Activated naive CD4-positive, alpha-beta T cell treated with anti-CD3 and anti-CD28 coated beads, Interleukin-2, amount 50 U/mL, for 16 hours (primary cell): ENCODE results near the gene PA2G4.
A peak's percentile ranks its signal among the peaks of the same experiment; 100 is the strongest.

Experiments
- DNase-seq: peaks from one replicate; pipeline ENCODE4 v3.0.0-alpha.2; 2020

Gene PA2G4

DNA sequence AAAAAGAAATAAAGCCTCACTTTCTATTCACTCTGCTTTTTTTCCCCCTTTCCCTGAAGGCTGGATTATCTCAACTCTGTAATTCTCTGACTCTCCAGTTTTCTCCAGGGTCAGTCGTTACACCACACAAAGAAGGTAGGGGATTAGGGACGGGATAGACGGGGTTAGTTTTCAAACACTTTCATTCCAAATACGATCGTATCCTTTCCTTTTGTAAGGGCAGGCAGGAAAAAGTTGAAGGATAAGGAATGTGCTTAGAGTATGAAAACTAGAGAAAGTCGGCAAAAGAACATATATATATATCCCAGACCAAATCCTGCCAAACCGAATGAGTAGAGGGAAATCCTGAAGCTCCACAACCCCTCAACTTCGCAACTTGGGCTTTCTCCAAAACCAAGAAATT is 23.1 kb downstream of the PA2G4 start:
- DNase-seq = no peak

DNA sequence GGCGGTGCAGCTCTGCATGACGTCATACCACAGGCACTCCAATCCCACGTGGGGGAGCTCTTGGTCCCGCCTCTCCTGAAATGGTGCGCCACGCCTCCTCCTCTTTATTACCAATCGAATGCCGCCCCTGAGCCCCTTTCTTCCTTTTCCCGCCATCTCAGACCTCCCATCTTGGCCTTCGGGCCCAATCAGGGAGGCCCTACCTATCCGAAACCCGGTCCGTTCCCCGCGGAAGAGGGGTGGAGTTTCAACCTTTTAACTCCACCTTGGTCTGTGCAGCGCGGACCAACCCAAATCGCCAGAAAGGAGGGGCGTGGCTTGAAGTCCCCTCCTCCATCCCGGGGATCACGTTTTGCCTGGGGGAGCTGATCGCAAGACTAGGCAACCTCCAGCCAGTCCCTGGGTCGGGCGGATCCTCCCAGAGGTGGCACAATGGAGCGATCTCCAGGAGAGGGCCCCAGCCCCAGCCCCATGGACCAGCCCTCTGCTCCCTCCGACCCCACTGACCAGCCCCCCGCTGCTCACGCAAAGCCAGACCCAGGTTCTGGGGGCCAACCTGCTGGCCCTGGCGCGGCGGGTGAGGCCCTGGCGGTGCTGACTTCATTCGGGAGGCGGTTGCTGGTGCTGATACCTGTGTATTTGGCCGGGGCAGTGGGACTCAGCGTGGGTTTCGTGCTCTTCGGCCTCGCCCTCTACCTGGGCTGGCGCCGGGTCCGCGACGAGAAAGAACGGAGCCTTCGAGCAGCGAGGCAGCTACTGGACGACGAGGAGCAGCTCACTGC is 23.7 kb downstream of the PA2G4 start, which contains the start of gene ESYT1:
ESYT1 (plus strand) TSS at position 380 of the 782 bp plus-strand sequence; CDS start at position 433, 53 bp downstream.
- peak; percentile 96 for DNase-seq

DNA sequence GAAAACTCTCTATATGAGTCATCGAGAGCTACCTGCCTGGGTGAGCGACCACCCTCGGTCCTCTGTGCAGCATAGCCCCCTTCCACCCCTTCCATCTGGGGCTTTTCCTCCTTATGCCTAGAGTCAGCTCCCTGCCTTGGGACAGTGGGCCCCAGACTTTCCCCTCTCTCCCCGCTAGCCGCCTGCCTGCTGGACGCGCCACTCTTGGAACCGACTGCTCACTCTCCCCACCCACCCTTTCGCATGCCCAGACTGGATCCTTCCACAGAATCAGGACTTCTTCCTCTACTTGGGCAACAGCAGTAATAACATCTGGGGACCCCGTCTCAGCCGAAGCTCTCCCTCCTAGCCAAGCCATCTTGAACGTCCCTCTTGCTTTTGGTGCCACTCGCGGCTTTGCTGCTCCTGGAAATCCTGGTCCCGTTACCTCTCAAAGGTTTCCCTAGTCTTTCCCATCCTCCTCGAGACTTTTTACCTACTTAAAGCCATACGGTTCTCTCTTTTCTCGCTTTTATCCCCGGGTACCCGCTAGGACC is 24.4 kb downstream of the PA2G4 start:
- no peak for DNase-seq

DNA sequence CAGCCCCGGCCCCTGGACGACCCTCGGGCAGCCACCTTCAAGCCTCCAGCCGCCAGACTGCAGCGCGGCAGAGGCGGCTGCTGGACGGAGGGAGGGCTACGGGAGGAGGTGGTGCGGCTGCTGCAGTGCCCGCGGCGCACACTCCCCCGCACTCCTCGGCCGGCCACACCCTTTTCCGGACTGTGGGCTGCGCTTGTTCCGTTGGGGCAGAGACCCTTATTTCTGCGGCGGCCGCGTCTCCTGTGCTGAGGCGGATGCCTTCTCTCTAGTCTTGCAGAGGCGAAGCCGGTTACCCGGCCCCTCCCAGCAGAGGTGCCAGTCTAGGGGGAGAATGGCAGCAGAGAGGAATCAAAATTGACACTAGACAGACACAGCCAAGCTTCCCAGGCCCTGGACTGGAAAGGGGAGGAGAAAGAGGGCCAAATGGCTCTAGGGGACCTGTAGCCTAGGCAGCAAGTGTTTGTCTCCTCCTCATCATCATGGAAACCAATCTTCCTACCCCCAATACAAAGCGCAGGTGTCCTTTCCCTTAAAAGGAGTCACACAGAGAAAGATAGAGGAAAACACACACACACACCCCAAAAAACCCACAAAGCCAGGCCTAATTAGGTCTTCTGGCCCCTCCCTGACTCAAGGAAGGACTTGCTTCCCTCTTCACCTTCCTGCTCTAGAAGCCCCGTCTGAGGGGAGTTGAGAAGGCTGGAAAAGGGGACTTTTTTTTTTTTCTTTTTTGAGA is 25.0 kb downstream of the PA2G4 start:
- DNase-seq = peak; percentile 61

DNA sequence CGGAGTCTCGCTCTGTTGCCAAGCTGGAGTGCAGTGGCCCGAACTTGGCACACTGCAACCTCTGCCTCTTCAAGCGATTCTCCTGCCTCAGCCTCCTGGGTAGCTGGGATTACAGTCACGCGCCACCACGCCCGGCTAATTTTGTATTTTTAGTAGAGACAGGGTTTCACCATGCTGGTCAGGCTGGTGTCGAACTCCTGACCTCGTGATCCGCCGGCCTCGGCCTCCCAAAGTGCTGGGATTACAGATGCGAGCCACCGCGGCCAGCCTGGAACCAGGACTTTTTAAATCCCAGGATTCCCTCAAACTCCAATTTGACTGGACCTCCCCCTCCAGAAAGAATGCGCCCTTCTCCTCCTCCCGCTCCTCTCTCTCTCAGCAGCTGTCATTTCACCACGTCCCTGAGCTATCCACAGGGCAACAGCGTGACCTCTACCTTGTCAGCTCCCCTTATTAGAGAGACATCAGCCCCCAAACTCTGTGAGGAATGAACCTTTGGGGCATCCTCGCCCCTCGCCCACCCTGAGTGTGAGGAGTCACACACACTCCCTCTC is 25.7 kb downstream of the PA2G4 start:
- no peak for DNase-seq

DNA sequence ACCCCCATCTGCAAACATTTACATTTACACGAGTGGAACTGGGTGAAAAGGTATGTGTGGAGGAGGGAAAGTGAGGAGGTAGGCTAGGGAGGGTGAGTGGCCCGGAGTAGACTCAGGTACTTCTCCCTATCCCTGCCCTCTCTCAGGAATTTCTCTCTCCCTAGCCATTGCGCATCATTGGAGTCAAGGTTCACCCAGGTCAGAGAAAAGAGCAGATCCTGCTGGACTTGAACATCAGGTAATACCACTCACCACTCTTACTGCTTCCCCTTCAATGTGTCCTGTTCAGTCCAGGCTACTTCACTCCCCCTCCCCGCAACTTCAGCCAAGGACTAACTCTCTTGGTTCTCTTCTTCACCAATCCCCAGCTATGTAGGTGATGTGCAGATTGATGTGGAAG is 26.5 kb downstream of the PA2G4 start:
- DNase-seq = no peak

DNA sequence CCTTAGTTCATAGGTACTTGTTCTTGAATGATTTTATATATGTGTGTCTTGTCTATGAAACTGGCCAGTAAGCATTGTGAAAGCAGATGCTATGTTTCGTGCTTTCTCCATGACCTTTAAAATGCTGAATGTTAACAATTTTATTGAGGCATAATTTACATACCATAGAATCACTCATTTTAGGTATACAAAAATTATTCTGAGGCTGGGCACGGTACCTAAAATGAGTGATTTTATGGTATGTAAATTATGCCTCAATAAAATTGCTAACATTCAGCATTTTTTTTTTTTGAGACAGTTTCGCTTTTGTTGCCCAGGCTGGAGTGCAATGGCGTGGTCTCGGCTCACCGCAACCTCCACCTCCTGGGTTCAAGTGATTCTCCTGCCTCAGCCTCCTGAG is 30.5 kb downstream of the PA2G4 start:
- no peak for DNase-seq

DNA sequence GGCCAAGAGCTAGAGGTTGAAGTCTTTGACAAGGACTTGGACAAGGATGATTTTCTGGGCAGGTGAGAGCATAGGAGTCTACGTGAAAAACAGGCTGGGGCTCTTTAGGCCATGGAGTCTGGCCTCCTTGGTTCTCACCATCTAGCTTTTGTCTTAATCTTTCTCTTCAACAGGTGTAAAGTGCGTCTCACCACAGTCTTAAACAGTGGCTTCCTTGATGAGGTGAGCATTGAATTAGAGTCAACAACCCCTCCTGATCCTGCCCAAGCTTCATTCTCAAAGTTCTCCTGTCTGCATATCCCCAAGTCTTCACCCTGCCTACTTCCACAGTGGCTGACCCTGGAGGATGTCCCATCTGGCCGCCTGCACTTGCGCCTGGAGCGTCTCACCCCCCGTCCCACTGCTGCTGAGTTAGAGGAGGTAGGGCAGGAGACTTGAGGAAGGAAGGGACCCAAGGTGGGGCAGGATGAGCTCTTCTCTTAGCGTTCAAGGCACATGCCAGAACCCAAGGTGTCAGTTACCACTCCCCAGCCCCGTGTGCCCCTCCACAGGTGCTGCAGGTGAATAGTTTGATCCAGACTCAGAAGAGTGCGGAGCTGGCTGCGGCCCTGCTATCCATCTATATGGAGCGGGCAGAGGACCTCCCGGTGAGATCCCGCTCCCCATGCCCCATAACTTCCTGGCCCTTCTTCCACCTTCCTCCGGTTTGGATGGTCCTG is 33.7 kb downstream of the PA2G4 start:
- no peak for DNase-seq

DNA sequence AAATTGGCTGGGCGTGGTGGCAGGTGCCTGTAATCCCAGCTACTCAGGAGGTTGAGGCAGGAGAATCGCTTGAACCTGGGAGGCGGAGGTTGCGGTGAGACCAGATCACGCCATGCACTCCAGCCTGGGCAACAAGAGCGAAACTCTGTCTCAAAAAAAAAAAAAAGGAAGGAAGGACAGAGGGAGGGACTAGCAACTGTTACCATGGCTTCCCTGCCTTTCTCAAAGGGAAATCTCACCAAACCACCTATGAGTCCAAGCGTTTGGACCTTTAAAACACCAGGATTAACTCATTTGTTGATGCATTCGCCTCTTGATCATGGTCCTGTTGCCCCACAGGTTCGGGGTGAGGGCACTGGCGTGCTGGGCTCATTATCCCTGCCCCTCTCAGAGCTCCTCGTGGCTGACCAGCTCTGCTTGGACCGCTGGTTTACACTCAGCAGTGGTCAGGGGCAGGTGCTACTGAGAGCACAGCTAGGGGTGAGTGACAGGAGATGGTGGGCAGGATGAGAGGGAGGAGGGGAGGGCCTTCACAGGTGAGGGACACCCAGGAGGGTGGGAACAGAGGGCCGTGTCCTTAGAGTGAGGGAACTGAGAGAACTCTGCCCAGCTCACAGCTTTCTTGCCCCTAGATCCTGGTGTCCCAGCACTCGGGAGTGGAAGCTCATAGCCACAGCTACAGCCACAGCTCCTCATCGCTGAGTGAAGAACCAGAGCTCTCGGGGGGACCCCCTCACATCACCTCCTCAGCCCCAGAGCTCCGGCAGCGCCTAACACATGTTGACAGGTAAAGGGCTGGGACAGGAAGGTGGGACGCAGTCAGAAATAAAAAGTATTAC is 37.8 kb downstream of the PA2G4 start:
- DNase-seq = no peak

DNA sequence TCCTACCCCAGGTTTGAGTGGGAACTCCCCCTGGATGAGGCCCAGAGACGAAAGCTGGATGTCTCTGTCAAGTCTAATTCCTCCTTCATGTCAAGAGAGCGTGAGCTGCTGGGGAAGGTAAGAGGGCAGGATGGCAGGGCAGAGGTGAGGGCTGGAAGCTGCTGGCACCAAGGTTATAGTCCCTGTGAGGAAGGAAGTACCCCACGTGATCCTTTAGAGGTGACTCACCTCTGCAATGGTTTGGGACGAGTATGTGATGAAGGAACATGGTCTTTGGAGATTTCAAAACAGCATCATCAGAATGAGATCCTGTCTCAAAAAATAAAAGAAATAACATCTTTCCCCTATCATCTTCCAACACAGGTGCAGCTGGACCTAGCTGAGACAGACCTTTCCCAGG is 38.9 kb downstream of the PA2G4 start:
- DNase-seq = no peak

DNA sequence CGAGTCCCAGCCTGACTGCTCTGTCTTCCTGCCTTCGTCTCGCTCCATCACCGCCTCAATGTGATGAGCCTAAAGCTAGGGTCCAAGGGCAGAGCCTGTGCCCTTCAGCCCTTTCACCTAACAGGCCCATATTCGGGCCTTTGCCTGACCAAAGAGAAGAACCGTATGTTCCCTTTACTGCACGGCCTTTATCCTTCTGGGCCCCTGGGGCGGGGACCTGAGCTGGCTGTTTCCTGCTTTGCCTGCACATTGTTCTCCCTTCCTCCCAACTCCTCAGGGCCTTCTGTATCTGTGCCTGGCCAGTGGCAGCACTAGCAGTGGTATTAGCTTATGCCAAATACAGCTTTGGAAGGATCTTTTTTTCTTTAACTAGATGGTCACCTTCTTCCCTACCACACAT is 39.5 kb downstream of the PA2G4 start:
- DNase-seq = no peak

DNA sequence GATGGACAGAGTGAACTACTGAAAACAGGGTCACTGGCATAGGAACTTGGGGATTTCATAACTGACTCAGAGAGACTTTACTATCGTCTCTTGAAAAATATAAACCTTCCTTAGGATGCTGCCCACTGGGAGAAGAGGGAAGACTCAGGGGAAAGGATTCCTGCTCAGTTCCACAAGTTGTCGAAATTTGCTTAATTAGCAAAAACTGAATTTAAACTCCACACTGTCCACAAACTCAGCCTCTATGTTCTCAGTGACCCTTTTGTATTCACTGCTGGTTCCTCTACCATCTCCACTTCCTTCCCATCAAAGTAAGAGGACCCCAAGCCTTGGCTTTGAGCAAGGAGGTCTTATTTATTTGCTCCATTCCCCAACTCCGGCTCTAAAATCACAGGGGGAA is 40.9 kb downstream of the PA2G4 start:
- DNase-seq = no peak

DNA sequence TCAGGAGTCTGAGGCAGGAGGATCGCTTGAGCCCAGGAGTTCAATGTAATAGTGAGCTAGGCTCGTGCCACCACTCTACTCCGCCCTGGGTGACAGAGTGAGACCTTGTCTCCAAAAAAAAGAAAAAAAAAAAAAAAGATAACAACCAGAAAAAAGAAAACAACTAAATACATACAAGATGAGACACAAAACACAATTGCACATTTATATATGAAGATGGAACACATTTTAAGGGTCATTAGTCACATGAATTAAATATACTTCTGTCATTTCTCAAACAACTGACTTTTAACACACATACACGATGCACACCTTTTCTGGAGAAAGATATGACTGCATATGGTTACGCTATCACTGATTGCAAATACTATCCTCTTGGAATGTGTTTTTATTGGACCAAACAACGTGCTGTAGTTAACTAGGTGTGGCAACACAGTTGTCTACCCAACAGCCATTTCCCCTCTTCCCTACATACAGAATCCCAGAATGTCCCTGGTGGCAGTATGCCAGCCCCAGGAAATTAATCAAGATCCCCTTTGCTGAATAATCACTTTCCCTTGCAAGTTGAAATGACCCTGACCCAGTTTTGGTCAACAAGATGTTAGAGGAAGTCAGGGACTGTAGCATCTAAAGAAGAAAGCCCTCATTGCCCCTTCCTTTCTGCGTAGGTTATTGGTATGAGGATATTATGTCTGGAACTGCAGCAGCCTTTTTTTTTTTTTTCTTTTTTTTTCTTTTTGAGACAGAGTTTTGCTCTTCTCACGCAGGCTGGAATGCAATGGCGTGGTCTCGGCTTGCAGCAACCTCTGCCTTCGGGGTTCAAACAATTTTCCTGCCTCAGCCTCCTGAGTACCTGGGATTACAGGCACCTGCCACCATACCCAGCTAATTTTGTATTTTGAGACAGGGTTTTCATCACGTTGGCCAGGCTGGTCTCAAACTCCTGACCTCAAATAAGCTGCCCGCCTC is 42.4 kb downstream of the PA2G4 start:
- DNase-seq = no peak

DNA sequence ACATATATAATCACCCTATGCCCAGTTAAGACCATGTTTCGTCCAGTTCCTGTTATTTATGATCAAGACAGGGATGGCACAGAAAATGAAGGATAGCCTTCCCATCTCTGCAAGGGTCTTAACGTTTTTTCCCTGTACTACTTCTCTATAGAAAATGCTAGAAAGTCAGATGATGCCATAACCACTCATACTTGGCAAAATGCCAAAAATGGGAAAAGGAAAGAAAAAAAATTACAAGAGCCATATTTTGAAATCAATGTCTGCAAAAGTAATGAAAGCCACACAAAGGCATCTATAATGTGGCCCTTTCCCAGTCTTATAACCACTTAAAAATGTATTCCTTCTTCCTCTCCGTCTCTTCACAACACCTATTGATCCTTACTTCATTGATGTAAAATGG is 46.2 kb downstream of the PA2G4 start:
- no peak for DNase-seq

DNA sequence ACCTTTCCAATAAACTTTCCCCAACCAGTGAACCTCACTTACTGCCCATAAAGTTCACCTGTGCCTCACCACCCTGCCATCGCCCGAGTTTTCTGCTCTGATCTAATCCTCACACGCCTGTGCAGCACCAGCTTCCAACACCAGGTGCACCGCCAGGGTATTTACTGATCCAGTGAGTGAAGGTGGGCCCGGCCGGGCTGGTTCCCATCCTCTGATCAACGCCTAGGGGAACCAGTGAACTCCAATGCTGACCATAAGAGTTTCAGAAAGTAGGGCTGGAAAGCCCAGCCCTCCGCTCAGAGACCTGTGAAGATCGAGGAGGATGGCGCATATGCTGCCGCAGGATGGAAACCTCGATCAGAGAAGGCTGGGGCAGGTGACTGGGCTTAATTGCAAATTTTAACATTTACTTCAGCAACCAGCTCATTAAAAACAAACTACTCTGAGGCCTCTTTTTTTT is 47.3 kb downstream of the PA2G4 start:
- peak; percentile 78 for DNase-seq

DNA sequence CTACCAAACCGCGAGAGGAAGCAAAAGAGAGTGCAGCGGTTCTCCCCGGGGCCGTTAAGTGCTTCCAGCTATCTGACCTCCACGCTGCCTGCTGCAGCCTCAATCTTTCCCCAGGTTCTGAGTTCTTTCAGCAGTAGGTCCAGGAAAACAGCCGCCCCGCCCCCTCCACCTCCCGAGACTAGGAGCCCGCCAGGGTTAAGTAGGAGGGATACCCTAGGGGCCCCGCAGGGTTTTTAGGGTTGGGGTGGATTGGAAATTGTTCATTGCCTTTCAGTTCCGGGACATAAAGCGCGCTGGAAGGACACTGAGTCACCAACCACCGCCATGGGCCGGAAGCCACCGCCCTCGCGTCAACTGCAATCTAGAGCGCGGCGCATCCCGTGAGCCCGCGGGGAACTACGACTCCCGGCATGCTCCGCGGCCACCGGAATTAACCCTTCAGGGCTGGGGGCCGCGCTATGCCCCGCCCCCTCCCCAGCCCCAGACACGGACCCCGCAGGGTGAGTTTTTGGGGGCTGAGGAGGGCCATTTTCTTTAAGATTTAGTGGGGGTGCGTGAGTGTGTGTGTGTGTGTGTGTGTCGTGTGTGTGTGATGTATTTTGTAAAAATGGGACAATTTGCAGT is 47.9 kb downstream of the PA2G4 start, which contains the start of gene MYL6B:
MYL6B (plus strand) TSS at position 456 of the 624 bp plus-strand sequence. CDS start 1,332 bp downstream, outside the sequence.
- peak; percentile 96 for DNase-seq

DNA sequence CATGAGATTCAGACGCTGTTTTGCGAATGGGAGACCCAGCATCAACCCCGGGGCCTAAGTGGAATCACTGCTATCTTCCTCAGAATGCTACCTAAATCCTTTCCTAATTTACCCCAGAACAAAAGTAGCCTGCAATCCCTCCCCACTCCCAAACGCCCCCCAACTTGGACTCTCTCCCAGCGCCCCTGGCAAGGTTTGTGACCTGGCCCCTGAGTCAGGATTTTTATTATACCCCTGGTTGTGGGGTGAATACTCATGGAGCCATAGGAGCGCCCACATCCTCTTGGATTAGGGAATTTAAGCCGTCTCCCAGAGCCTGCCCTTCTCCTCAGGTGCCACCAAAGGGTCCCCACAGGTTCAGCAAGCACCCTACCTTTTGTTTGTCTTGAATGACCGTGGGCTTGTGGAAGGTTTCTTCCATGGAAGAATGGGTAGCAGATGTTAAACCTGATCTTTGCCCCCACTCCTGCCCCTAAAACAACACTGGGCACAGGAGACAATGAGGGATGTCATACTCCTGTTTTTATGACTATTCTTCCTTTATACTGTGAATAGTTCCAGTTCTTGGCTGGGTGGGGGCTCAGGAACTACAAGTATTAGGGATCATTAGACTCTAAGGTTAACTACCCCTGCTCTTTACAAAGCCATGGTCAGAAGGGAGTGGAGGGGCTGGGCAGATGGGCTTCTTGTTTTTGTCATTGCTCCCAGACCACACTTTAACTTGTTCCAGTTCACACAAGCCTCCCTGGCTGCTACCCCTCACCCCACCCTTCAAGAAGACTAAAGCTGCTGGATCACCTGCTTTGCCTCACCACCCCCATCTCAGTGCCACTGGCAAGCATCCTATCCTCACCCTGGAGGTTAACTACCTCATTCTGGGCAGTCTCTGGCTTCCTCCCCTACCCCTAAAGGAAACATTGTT is 48.7 kb downstream of the PA2G4 start:
- DNase-seq = no peak

DNA sequence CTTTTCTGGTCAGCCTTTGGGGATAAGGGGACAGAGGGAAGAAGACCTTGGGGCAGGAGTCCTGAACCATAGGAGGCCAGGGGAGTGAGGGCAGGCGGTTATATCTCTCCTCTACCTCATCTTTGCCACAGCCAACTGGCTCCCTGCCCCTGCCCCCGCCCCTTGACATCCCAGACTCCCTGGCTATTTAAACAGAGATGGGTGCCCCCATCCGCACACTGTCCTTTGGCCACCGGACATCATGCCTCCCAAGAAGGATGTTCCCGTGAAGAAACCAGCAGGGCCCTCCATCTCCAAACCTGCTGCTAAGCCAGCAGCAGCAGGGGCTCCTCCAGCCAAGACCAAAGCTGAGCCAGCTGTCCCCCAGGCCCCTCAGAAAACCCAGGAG is 49.3 kb downstream of the PA2G4 start:
- no peak for DNase-seq

DNA sequence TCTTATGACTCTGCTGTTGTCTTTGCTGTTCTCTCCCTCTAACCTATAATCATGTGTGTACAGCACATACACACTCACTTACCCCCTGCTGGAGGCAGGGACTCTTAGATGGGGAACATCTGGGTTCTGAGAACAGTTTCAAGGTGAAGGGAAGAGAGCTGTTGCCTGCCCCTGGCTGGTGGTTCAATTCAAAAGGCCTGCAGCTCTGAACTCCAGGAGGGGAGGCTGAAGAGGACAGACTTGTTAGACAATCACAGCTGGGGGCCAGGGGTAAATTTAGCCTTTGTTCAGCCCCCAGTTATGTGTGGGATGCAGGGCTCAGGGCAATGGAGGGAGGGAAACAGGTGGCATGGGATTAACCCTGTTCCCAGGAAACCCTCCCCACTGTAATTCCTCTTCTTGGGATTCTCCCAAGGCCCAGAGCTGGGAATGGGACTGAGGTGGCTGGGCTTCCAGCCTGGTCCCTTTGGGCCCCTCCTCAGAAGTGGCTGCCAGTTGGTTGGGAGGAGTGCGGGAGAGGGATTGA is 50.0 kb downstream of the PA2G4 start:
- DNase-seq = no peak
